SHP77 treated with DMSO at 0.1 percent for 48 hours (cell line): ENCODE results near the gene GINS1.
"Not testable (repeated sequence)": the region's sequence is repeated elsewhere in the genome, so short reads cannot be mapped to it uniquely, and the experiment has no call there.

Experiments
- DNase-seq: peaks from one replicate; lab custom pipeline; 2025; lab: John Stamatoyannopoulos, UW

Gene GINS1

GRCh38 chr20:25454153-25454900 lies 46.9 kb downstream of the GINS1 start:
- no peak for DNase-seq

DNA sequence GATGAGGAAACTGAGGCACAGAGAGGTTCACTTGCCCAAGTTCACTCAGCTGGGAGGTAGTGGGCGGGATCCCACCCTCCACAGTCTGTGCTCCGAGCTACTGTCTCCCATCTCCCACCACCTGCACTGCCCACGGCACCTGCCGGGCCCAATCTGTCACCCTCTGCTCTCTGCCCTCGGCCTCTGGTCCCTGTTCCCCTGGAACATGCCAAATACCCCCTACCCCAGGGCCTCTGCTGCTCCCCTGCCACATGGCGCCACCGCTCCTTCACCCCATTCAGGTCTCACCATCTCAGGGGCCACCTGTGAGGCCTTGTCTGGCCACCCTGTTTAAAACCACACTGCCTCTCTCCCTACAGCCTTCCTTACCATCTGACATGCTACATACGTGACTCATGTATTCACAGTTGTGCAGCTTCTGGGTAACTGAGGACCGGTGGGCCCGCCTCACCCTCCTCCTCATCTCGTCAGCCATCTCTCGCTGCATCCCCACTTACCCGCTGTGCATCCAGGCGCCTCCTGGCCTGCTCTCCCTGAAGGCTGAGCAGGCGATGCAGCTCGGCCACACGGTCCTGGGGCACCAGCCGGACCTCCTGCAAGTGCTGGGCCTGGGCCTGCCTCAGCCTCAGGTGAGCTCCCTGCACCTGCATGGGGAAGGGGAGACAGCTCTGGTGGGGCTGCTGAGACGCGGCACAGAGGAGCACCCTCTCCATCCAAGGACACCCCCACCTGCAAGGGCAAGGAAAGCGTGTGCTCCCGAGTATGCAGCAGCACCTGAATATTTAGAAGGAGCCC lies 50.6 kb downstream of the GINS1 start:
- no peak for DNase-seq

DNA sequence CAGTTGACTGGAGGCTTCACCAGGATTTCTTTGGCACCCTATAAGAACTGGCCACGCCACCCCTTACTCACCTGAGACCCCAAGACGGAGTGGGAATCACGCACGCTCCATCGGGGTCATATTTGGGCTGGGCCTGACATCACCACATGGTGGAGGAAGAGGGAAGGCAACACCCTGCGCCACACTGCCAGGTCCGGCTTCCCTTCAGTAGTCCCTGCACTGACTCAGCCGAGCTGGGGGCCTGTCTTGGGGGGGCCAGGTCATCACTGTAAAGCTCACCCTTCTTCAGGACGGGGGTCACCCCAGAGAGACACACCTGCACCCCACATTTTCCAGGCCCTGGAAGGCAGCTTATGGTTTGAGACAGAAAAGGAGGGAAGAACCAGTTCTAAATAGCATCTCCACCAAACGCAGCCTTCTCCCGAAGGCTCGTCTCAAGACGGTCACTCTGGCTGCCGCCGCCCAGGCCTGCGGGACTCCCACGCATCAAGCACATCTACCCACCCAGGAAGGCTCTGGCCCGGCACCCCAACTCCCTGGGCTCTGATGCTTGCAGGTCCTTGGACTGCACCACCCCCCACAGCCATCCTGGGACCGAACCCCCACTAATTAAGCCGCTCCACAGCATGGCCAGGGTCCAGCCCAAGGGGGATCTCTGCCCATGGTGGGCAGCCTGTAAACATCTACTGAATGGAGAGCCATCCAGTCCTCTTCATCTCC lies 51.8 kb downstream of the GINS1 start:
- DNase-seq: no peak

- DNase-seq: no peak
Measured at GRCh38 chr20:25459916-25460535, 52.6 kb downstream of the GINS1 start.

- DNase-seq: no peak
Measured at GRCh38 chr20:25460566-25461280, 53.2 kb downstream of the GINS1 start.

GRCh38 chr20:25461281-25461650 lies 53.8 kb downstream of the GINS1 start:
- DNase-seq: no peak

DNA sequence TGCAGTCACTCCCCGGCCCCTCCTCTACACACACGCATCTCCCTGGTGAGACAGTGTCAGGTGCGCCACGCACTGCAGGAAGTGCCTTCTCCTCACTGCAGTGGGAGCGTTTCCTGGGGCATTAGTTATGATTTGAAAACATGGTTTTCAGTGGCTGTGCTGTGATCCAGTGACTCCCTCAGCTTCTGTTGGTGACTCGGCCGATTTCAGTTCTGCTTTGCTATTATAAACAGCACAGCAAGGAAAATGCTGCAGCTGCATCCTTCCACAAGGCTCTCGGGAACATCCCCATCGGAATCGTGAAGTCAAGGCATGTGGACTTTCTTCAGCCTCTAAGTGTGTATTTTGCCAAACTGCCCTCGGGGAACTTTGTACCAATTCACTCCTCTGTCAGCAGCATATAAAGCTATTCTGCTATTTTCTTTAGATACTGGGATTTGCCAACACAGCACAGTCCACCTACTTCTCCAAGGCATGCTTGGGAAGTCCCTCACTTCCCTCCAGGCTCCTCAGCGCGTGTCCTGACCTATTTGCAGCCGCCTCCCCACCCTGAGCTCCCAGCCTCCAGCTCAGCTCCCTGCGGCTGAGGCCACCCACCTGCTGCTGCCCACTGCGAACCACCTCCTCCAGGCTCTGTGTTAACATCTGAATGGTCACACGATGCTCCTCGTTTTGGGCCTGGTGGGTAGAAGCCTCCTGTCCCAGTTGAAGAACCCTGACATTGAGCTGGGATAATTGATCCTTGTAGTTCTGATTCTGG lies 54.5 kb downstream of the GINS1 start:
- DNase-seq: no peak

GRCh38 chr20:25464501-25465242 lies 57.2 kb downstream of the GINS1 start:
- no peak for DNase-seq

DNA sequence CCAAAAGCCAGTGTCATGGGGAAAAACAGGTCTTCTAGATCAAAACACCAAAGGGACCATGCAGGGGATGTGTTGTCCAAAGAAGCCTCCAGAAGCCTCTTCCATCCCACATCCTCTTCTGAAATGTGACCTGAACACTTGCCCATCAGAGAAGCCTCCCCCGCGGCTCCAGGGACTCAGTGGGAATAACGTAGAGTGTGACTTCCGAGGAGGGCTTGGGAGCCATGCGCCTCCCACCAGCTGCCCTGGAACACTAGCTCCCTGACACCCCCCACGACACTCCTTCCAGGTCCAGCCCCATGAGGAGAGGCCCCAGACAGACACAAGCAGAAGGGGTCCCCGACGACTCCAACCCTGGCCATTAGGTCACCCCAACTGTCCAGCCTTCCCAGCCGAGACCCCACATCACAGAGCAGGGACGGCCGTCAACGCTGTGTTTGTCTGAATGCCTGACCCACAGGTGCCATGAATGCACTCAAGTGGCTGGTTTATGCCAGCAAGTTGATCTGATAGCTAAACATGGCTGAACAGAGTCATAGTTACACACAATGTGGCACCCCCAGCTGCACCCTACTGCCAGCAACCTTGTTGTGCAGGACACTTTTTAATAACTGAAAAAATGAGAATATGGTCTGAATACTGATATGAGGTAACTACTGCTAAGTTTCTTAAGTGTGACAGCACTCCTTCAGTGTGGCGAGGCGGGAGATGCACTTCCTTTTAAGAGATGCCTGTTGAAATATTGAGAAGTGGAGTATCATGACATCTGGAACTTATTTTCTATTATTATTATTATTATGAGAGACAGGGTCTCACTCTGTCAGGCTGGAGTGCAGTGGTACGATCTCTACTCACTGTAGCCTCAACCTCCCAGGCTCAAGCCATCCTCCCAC lies 58.0 kb downstream of the GINS1 start:
- no peak for DNase-seq

DNA sequence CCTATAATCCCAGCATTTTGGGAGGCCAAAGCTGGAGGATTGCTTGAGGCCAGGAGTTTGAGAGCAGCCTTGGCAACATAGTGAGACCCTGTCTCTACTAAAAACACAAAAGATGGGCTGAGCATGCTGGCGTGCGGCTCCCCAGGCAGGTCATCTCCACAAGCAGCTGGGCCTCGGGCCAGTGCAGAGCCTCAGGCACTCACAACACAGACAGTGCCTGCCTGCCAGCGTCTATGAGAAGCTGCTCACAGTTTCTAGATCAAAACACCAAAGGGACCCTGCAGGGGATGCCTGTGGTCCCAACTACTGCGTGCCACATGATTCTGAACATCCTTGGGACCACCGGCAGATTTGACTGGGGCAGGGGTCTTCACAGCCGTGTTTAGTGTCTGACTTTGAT lies 59.4 kb downstream of the GINS1 start:
- no peak for DNase-seq

DNA sequence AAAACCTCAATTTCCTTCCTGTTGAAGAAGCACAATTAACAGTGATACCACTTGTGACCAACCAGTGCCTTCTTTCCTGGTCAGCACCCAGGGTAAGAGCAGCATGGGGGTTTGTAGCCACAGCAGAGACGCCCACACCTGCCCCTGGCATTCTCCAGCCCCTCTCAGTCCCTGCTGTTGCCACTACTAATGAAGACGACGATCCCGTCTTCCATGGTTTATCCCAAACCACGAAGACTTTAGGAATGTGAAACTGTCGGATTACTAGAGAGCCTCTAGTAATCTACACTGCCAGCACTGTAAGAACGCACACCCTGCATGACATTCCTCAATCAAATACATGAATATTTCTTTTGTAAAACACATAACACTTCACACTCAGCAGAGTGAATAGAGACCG lies 60.0 kb downstream of the GINS1 start:
- no peak for DNase-seq

DNA sequence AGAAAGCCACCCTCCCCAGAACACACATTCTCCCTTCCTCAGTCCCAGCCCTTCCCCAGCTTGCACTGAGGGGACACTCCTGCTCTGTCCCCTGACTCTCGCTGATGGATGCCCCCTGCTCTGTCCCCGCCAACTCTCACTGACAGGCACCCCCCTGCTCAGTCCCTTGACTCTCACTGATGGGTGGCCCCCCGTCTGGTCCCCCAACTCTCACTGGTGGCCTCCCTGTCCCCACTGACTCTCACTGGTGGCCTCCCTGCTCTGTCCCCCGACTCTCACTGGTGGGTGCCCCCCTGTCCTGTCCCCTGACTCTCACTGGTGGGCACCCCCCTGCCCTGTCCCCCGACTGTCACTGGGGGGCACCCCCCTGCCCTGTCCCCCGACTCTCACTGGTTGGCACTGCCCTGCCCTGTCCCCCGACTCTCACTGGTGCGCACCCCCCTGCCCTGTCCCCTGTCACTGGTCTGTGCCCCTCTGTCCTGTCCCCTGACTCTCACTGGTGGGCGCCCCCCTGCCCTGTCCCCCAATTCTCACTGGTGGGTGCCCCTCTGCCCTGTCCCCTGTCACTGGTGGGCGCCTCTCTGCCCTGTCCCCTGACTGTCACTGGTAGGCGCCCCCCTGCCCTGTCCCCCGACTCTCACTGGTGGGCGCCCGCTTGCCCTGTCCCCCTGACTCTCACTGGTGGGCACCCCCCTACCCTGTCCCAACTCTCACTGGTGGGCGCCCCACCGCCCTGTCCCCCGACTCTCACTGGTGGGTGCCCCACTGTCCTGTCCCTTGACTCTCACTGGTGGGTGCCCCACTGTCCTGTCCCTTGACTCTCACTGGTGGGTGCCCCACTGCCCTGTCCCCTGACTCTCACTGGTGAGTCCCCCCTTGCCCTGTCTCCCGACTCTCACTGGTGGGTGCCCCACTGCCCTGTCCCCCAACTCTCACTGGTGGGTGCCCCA lies 60.9 kb downstream of the GINS1 start:
- DNase-seq: no peak

DNA sequence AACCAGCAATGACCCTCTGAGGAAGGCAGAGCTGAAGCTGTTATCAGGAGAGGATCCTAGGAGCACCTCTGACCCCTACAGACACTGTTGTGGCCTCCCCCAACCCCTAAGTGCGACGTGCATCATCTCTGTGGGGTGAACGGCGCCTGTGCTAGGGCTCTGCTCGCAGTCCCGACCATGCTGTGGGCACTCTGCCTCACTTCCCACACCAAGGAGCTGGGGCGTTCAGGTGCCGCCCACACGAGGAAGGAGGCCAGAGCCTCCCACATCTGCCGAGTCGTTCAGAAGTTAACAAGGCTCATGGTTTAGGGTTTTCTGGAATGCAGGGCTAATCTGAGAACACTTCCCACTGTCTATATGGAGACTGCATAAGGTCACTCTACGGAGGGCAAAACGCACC lies 62.1 kb downstream of the GINS1 start:
- no peak for DNase-seq

DNA sequence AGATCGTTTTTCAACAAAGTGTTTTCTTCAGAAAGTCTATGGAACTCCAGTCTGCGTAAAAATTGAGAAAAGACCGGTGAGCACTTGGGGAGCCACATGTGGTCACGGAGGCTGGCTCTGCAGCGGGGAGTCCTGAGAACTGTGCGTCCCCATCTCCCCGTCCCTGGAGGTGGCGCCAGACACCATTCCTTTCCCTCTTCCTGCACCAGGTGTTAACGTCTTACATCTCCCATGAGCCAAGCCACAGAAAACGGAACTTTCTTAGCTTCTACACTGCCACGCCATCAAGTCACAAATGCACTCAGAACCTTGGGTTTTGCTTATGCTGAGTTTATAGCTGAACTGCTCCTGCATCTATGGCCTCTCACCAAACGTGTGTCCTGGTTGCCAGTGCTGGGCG lies 62.6 kb downstream of the GINS1 start:
- DNase-seq: no peak

- no peak for DNase-seq
Measured at GRCh38 chr20:25471020-25471419, 63.5 kb downstream of the GINS1 start.

GRCh38 chr20:25473297-25473696 lies 65.8 kb downstream of the GINS1 start:
- not testable (repeated sequence) for DNase-seq

- no peak for DNase-seq
Measured at GRCh38 chr20:25476106-25477013, 68.9 kb downstream of the GINS1 start.
